Stimulated activated CD8-positive, alpha-beta memory T cell treated with anti-CD3 and anti-CD28 coated beads, Interleukin-7, amount 100 ng/mL, for 24 hours (primary cell): ENCODE results near the gene LRIG1.
A peak's percentile ranks its signal among the peaks of the same experiment; 100 is the strongest.

Source experiments
- DNase-seq: peaks from one replicate; pipeline ENCODE4 v3.0.0-alpha.2; 2020; ENCODE audit warnings: low read depth

Gene LRIG1

GRCh38 chr3:66416556-66417304 is 84.1 kb downstream of the LRIG1 start:
- DNase-seq, result no peak

GRCh38 chr3:66415867-66416428 is 84.9 kb downstream of the LRIG1 start:
- no peak for DNase-seq

- no peak for DNase-seq
Measured at GRCh38 chr3:66414846-66415245, 86.0 kb downstream of the LRIG1 start.

- no peak for DNase-seq
Measured at GRCh38 chr3:66413151-66413751, 87.6 kb downstream of the LRIG1 start.

- no peak for DNase-seq
Measured at GRCh38 chr3:66411961-66412887, 88.6 kb downstream of the LRIG1 start.

- DNase-seq, result no peak
Measured at GRCh38 chr3:66411474-66411873, 89.3 kb downstream of the LRIG1 start.

GRCh38 chr3:66410976-66411375 is 89.8 kb downstream of the LRIG1 start:
- DNase-seq, result no peak

GRCh38 chr3:66409771-66410754 is 90.8 kb downstream of the LRIG1 start:
- no peak for DNase-seq

- DNase-seq, result peak; percentile 56
Measured at GRCh38 chr3:66407611-66408218, 93.1 kb downstream of the LRIG1 start.

- DNase-seq, result no peak
Measured at GRCh38 chr3:66406831-66407610, 93.8 kb downstream of the LRIG1 start.

GRCh38 chr3:66406163-66406562 is 94.7 kb downstream of the LRIG1 start:
- no peak for DNase-seq

GRCh38 chr3:66405701-66406091 is 95.1 kb downstream of the LRIG1 start:
- no peak for DNase-seq

- DNase-seq, result no peak
Measured at GRCh38 chr3:66404903-66405700, 95.7 kb downstream of the LRIG1 start.

- no peak for DNase-seq
Measured at GRCh38 chr3:66404197-66404596, 96.6 kb downstream of the LRIG1 start.

- DNase-seq, result no peak
Measured at GRCh38 chr3:66403323-66403990, 97.4 kb downstream of the LRIG1 start.

- no peak for DNase-seq
Measured at GRCh38 chr3:66402596-66403290, 98.1 kb downstream of the LRIG1 start.

GRCh38 chr3:66401675-66402491 is 98.9 kb downstream of the LRIG1 start:
- no peak for DNase-seq
